Measurements from ENCODE around the gene ELK1.

DNA sequence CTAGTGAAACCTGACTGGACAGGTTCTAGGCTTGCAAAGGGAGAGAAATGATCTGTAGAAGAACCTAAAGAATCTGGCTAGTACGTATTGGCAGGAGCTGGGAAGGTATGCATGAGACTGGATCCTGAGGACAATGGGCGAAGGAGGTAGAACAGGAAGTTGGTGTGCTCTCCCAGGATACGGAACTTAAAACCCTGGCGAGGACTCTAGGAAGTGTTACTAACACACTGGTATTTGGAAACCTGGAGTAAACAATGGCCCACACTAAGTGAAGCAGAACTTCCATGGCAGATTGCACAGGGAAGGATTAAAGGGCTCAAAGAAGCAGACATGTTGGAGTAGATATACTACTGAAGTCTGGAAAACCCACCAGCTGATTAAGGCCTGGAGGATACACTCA, 39.9 kb downstream of the ELK1 start:
- no peak for TF ChIP-seq EZH2 (IDR thresholded peaks at IDR 0.05; ENCODE audit: borderline replicate concordance, low read length)
- no peak for TF ChIP-seq CTCF (IDR thresholded peaks at IDR 0.05; ENCODE audit: low read length)

Measured in OCI-LY1 (cell line).